Measurements from ENCODE around the gene OTOG. TPM values are rescaled to one million over a fixed set of nuclear protein-coding genes. Genes with fewer than 3 reads are reported as not detected.

OTOG gene, protein sequence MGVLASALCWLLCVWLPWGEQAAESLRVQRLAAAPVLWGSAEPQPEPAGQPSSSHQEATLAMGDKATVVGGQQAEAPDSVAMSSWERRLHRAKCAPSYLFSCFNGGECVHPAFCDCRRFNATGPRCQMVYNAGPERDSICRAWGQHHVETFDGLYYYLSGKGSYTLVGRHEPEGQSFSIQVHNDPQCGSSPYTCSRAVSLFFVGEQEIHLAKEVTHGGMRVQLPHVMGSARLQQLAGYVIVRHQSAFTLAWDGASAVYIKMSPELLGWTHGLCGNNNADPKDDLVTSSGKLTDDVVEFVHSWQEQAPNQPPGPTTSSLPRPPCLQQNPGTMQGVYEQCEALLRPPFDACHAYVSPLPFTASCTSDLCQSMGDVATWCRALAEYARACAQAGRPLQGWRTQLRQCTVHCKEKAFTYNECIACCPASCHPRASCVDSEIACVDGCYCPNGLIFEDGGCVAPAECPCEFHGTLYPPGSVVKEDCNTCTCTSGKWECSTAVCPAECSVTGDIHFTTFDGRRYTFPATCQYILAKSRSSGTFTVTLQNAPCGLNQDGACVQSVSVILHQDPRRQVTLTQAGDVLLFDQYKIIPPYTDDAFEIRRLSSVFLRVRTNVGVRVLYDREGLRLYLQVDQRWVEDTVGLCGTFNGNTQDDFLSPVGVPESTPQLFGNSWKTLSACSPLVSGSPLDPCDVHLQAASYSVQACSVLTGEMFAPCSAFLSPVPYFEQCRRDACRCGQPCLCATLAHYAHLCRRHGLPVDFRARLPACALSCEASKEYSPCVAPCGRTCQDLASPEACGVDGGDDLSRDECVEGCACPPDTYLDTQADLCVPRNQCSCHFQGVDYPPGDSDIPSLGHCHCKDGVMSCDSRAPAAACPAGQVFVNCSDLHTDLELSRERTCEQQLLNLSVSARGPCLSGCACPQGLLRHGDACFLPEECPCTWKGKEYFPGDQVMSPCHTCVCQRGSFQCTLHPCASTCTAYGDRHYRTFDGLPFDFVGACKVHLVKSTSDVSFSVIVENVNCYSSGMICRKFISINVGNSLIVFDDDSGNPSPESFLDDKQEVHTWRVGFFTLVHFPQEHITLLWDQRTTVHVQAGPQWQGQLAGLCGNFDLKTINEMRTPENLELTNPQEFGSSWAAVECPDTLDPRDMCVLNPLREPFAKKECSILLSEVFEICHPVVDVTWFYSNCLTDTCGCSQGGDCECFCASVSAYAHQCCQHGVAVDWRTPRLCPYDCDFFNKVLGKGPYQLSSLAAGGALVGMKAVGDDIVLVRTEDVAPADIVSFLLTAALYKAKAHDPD (N-terminal part only)
- total RNA-seq: not detected in 2 replicates
- not detected for total RNA-seq (2013)
- not detected in 2 replicates for polyA plus RNA-seq
- not detected in 2 replicates for polyA minus RNA-seq

GRCh38 chr11:17547051-17547577 is at the start of gene OTOG:
Gene OTOG (plus strand): TSS chr11:17547259. CDS start chr11:17547373, 114 bp downstream.
- Mint-ChIP-seq H3K9me3 (ENCODE audit: insufficient read depth) (no peaks in the 10 kb centered on the region), H3K4me3 (no peak within 1 kb of the TSS), H3K27ac (no peak within 1 kb of the TSS), H3K27me3 (peaks cover 55% of the 10 kb centered on the region), H3K4me1 (no peaks in the 10 kb centered on the region)
- Histone ChIP-seq H3K4me2 (replicated peaks; ENCODE audit: low read depth, low read length, poor library complexity, severe bottlenecking) (no peak within 1 kb of the TSS), H4K20me1 (ENCODE audit: control insufficient read depth, insufficient read depth, low read length, poor library complexity, severe bottlenecking) (no peaks in the 10 kb centered on the region), H3K36me3 (replicated peaks in 1 of 2; ENCODE audit: control extremely low read depth in 1 of 2, control insufficient read depth in 1 of 2, extremely low read depth in 1 of 2, insufficient read depth in 2 of 2, low read length in 1 of 2) (no peaks in the 10 kb centered on the region), H3K79me2 (ENCODE audit: control insufficient read depth, insufficient read depth, low read length) (no peaks in the 10 kb centered on the region), H2AFZ (ENCODE audit: insufficient read depth, low read depth, low read length, poor library complexity, severe bottlenecking) (no peak within 1 kb of the TSS), H3K9me3 (ENCODE audit: control extremely low read depth in 1 of 3, control insufficient read depth in 2 of 3, insufficient read depth in 1 of 3, low read length in 2 of 3) (no peaks in the 10 kb centered on the region), H3K9ac (ENCODE audit: low read length) (no peak within 1 kb of the TSS), H3K27me3 (replicated peaks in 1 of 4; ENCODE audit: control extremely low read depth in 1 of 4, control insufficient read depth in 3 of 4, insufficient read depth in 4 of 4, low read length in 3 of 4) (peaks cover 0 to 30% (median 2%) of the 10 kb centered on the region in 4 experiments), H3K4me3 (ENCODE audit: control extremely low read depth in 1 of 5, extremely low read depth in 1 of 5, insufficient read depth in 1 of 5, low read depth in 2 of 5, low read length in 4 of 5) (no peak within 1 kb of the TSS), H3K27ac (ENCODE audit: low read length in 2 of 2) (no peak within 1 kb of the TSS), H3K4me1 (ENCODE audit: control insufficient read depth in 2 of 2, insufficient read depth in 2 of 2, low read length in 2 of 2) (peaks cover 0 to 3% of the 10 kb centered on the region in 2 donors)
- WGBS (ENCODE audit: insufficient coverage): 19% methylated on average over 20 of the region's 20 CpGs
- DNase-seq (no peak), ATAC-seq (ENCODE audit: low read depth) (no peak)
- CTCF ChIA-PET: no interaction called here
- TF ChIP-seq CTCF (IDR thresholded peaks at IDR 0.05): no peak
- no peak for TF ChIP-seq EZH2 (IDR thresholded peaks at IDR 0.05; ENCODE audit: borderline replicate concordance, insufficient read depth, low read depth, low read length, poor library complexity, severe bottlenecking)
- POLR2A ChIA-PET: no interaction called here
- intact Hi-C loops (cut with micrococcal nuclease): no loop called here
